GM23338 (cell line): ENCODE data around the gene RPEL1. TPM values are rescaled to one million over a fixed set of nuclear protein-coding genes. Genes with fewer than 3 reads are reported as not detected.

ENCODE experiments used
- ATAC-seq: fragments of 200-7000 bp; cut with Tn5 transposase; 3 replicates; pipeline ENCODE4 v1.9.1; 2020
- DNase-seq: peaks from one replicate; pipeline ENCODE4 v3.0.0-alpha.2; 2015; ENCODE audit warnings: low spot score
- H2AFZ ChIP-seq: fragments of 200-600 bp; sonication (generic); 2 replicates; pipeline ENCODE4 v1.8.0; 2016; ENCODE audit warnings: antibody characterized with exemption, mild to moderate bottlenecking, moderate library complexity
- H3F3A ChIP-seq: fragments of 200-600 bp; sonication (generic); replicated peaks from 2 replicates; pipeline ENCODE4 v1.8.0; 2017; ENCODE audit warnings: antibody characterized with exemption, mixed run types, low read depth
- H3K27ac ChIP-seq: fragments of 200-600 bp; sonication (generic); 2 replicates; pipeline ENCODE4 v1.6.1; 2016; ENCODE audit warnings: low read depth
- H3K27me3 ChIP-seq: fragments of 200-600 bp; sonication (generic); 2 replicates; pipeline ENCODE4 v1.8.0; 2016; ENCODE audit warnings: mild to moderate bottlenecking, mixed run types, moderate library complexity; ENCODE audit not compliant: insufficient read depth
- H3K36me3 ChIP-seq: fragments of 200-600 bp; sonication (generic); 2 replicates; pipeline ENCODE4 v1.8.0; 2016; ENCODE audit warnings: mild to moderate bottlenecking; ENCODE audit not compliant: insufficient read depth
- H3K4me1 ChIP-seq: fragments of 200-600 bp; sonication (generic); 2 replicates; pipeline ENCODE4 v1.8.0; 2016; ENCODE audit warnings: mild to moderate bottlenecking, moderate library complexity; ENCODE audit not compliant: insufficient read depth
- H3K4me2 ChIP-seq: fragments of 200-600 bp; sonication (generic); 2 replicates; pipeline ENCODE4 v1.7.1; 2017; ENCODE audit warnings: mixed run types
- H3K4me3 ChIP-seq: fragments of 200-600 bp; sonication (generic); 2 replicates; pipeline ENCODE4 v1.6.1; 2016; ENCODE audit warnings: mixed run types
- H3K79me2 ChIP-seq: fragments of 200-600 bp; sonication (generic); replicated peaks from 2 replicates; pipeline ENCODE4 v1.8.0; 2017; ENCODE audit warnings: mild to moderate bottlenecking; ENCODE audit not compliant: insufficient read depth
- H3K9me2 ChIP-seq: fragments of 200-600 bp; sonication (generic); 2 replicates; pipeline ENCODE4 v1.8.0; 2017; ENCODE audit not compliant: insufficient read depth
- H4K20me1 ChIP-seq: fragments of 200-600 bp; sonication (generic); replicated peaks from 2 replicates; pipeline ENCODE4 v1.8.0; 2017; ENCODE audit warnings: mild to moderate bottlenecking; ENCODE audit not compliant: insufficient read depth
- H3K27ac Mint-ChIP-seq: 2 replicates; pipeline ENCODE4 v1.8.0; 2020; ENCODE audit warnings: inconsistent platforms, mild to moderate bottlenecking, moderate library complexity, mixed read lengths
- H3K27me3 Mint-ChIP-seq: 3 replicates; pipeline ENCODE4 v1.8.0; 2022; ENCODE audit warnings: low read depth, mild to moderate bottlenecking, moderate library complexity, mixed read lengths, inconsistent platforms; ENCODE audit not compliant: insufficient read depth, poor library complexity
- H3K36me3 Mint-ChIP-seq: 3 replicates; pipeline ENCODE4 v1.8.0; 2021; ENCODE audit warnings: low read depth, mild to moderate bottlenecking, inconsistent platforms, moderate library complexity, mixed read lengths
- H3K4me1 Mint-ChIP-seq: 3 replicates; pipeline ENCODE4 v1.8.0; 2020; ENCODE audit warnings: mild to moderate bottlenecking, inconsistent platforms, mixed read lengths
- H3K4me3 Mint-ChIP-seq: 3 replicates; pipeline ENCODE4 v1.8.0; 2021; ENCODE audit warnings: moderate library complexity, mild to moderate bottlenecking, inconsistent platforms, mixed read lengths
- H3K9me3 Mint-ChIP-seq: 3 replicates; pipeline ENCODE4 v1.8.0; 2020; ENCODE audit warnings: moderate library complexity, mild to moderate bottlenecking, inconsistent platforms, mixed read lengths
- CREB1 ChIP-seq: fragments of 250-450 bp; sonication (Bioruptor Pico); IDR thresholded peaks from 2 replicates; pipeline ENCODE4 v1.5.0; 2020; ENCODE audit warnings: low read depth, mild to moderate bottlenecking, moderate library complexity
- EZH2 ChIP-seq: fragments of 200-600 bp; sonication (generic); IDR thresholded peaks from one replicate; pipeline ENCODE4 v1.8.0; 2017; ENCODE audit warnings: antibody characterized with exemption, mild to moderate bottlenecking, low read depth; ENCODE audit not compliant: unreplicated experiment
- EZH2phosphoT487 ChIP-seq: fragments of 200-600 bp; sonication (generic); IDR thresholded peaks from one replicate; pipeline ENCODE4 v1.8.1; 2018; ENCODE audit warnings: antibody characterized with exemption; ENCODE audit not compliant: unreplicated experiment
- JUNB ChIP-seq: IDR thresholded peaks from one replicate; pipeline ENCODE4 v1.6.1; 2016; ENCODE audit warnings: antibody characterized with exemption; ENCODE audit not compliant: unreplicated experiment
- NANOG ChIP-seq: IDR thresholded peaks from 2 replicates; pipeline ENCODE4 v1.6.1; 2016; ENCODE audit warnings: antibody characterized with exemption, borderline replicate concordance
- POLR2AphosphoS5 ChIP-seq: IDR thresholded peaks from 2 replicates; pipeline ENCODE4 v1.6.1; 2016; ENCODE audit warnings: antibody characterized with exemption, low read depth
- STAT1 ChIP-seq: IDR thresholded peaks from one replicate; pipeline ENCODE4 v1.6.1; 2016; ENCODE audit warnings: antibody characterized with exemption; ENCODE audit not compliant: unreplicated experiment
- ZNF114 ChIP-seq: fragments of 250-450 bp; sonication (Bioruptor Pico); IDR thresholded peaks from 2 replicates; pipeline ENCODE4 v1.5.0; 2020; ENCODE audit warnings: mild to moderate bottlenecking, moderate library complexity
- ZNF331 ChIP-seq: fragments of 250-450 bp; sonication (Bioruptor Pico); IDR thresholded peaks from 2 replicates; pipeline ENCODE4 v1.5.0; 2020; ENCODE audit warnings: low read depth, mild to moderate bottlenecking, moderate library complexity
- polyA plus RNA-seq: library from polyadenylated mRNA; unstranded; fragments of >200 nt; fragmentation: Nextera tagmentation; extraction: Ambion mirVana; gene quantifications from 2 replicates; pipeline ENCODE4 v1.2.1, GENCODE V29; 2016
- total RNA-seq: library from RNA; depleted of rRNA; stranded (reverse); fragments of >200 nt; shearing (Covaris generic); gene quantifications from 2 replicates; pipeline ENCODE4 v1.2.3, GENCODE V29; 2014
- TF ChIP-seq, protein P1 (sequence below): IDR thresholded peaks from 2 replicates; pipeline ENCODE4 v1.6.1; 2016; ENCODE audit warnings: antibody characterized with exemption
- TF ChIP-seq, protein P2 (sequence below): IDR thresholded peaks from one replicate; pipeline ENCODE4 v1.6.1; 2018; ENCODE audit warnings: antibody characterized with exemption; ENCODE audit not compliant: unreplicated experiment
- TF ChIP-seq, protein P3 (sequence below), 2 experiments: fragments of 200-600 bp in 1 of 2; sonication (generic) in 1 of 2; conservative IDR thresholded peaks; 2 replicates each; pipeline versions ENCODE4 v1.5.1 to v1.6.1; 2016 to 2017; ENCODE audit warnings: antibody characterized with exemption in 2 of 2, low read depth in 2 of 2, mild to moderate bottlenecking in 2 of 2, moderate library complexity in 1 of 2

Gene RPEL1
- total and polyA plus RNA-seq, 2 experiments from 2014 or later, result not detected

DNA sequence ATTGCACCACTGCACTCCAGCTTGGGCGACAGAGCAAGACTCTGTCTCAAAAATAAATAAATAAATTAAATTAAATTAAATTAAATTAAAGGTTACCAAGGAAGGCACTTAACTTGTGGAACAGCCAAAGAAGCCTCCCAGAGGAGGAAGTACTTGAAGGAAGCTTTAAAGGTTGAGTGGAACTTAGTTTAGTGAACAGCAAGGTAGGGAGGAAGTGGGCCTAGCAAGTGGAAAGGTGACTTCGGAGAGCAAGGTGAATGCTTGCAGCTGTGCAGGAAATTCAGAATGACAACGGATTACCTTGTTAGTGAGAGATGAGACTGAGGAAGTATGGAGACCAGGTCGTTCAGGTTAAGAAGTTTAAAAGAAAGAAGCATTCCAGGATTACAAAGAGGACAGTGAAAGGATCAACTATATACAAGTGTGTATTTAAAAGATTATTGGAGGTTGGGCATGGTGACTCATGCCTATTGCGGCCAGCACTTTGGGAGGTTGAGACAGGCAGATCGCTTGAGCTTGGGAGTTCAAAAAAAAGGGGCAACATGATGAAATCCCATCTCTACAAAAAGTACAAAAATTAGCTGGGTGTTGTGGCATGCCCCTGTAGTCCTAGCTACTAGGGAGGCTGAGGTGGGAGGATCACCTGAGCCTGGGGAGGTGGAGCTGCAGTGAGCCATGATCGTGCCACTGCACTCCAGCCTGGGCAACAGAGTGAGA lies 12.8 kb upstream of the RPEL1 start:
- Histone ChIP-seq H3K27me3 (no peaks in the 10 kb centered on the region), H3K4me3 (no peak overlapping the region), H3K4me2 (no peak overlapping the region), H4K20me1 (no peaks in the 10 kb centered on the region), H3K4me1 (peaks cover 6% of the 10 kb centered on the region), H3K27ac (peak overlapping the region; percentile 89), H3F3A (peaks cover 5% of the 10 kb centered on the region; the same call in 1 of the 2 replicates), H2AFZ (no peak overlapping the region), H3K79me2 (no peaks in the 10 kb centered on the region), H3K36me3 (no peaks in the 10 kb centered on the region), H3K9me2 (no peaks in the 10 kb centered on the region)
- Mint-ChIP-seq H3K9me3 (no peaks in the 10 kb centered on the region; the same call in 2 of the 3 replicates), H3K27ac (peak overlapping the region; percentile 47), H3K27me3 (peaks cover 9% of the 10 kb centered on the region), H3K4me3 (no peak overlapping the region), H3K4me1 (peaks cover 20% of the 10 kb centered on the region), H3K36me3 (no peaks in the 10 kb centered on the region)
- DNase-seq (peak; percentile 40), ATAC-seq (no peak)
- TF ChIP-seq, protein P1, sequence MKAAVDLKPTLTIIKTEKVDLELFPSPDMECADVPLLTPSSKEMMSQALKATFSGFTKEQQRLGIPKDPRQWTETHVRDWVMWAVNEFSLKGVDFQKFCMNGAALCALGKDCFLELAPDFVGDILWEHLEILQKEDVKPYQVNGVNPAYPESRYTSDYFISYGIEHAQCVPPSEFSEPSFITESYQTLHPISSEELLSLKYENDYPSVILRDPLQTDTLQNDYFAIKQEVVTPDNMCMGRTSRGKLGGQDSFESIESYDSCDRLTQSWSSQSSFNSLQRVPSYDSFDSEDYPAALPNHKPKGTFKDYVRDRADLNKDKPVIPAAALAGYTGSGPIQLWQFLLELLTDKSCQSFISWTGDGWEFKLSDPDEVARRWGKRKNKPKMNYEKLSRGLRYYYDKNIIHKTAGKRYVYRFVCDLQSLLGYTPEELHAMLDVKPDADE, result no peak
- TF ChIP-seq ZNF114 (CRISPR knock-in tag) (no peak), ZNF331 (no peak), EZH2 (no peak), EZH2phosphoT487 (no peak), POLR2AphosphoS5 (no peak), CREB1 (CRISPR knock-in tag) (no peak), NANOG (no peak), JUNB (no peak), STAT1 (no peak)
- TF ChIP-seq, protein P2, sequence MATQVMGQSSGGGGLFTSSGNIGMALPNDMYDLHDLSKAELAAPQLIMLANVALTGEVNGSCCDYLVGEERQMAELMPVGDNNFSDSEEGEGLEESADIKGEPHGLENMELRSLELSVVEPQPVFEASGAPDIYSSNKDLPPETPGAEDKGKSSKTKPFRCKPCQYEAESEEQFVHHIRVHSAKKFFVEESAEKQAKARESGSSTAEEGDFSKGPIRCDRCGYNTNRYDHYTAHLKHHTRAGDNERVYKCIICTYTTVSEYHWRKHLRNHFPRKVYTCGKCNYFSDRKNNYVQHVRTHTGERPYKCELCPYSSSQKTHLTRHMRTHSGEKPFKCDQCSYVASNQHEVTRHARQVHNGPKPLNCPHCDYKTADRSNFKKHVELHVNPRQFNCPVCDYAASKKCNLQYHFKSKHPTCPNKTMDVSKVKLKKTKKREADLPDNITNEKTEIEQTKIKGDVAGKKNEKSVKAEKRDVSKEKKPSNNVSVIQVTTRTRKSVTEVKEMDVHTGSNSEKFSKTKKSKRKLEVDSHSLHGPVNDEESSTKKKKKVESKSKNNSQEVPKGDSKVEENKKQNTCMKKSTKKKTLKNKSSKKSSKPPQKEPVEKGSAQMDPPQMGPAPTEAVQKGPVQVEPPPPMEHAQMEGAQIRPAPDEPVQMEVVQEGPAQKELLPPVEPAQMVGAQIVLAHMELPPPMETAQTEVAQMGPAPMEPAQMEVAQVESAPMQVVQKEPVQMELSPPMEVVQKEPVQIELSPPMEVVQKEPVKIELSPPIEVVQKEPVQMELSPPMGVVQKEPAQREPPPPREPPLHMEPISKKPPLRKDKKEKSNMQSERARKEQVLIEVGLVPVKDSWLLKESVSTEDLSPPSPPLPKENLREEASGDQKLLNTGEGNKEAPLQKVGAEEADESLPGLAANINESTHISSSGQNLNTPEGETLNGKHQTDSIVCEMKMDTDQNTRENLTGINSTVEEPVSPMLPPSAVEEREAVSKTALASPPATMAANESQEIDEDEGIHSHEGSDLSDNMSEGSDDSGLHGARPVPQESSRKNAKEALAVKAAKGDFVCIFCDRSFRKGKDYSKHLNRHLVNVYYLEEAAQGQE, result no peak
- TF ChIP-seq, protein P3, sequence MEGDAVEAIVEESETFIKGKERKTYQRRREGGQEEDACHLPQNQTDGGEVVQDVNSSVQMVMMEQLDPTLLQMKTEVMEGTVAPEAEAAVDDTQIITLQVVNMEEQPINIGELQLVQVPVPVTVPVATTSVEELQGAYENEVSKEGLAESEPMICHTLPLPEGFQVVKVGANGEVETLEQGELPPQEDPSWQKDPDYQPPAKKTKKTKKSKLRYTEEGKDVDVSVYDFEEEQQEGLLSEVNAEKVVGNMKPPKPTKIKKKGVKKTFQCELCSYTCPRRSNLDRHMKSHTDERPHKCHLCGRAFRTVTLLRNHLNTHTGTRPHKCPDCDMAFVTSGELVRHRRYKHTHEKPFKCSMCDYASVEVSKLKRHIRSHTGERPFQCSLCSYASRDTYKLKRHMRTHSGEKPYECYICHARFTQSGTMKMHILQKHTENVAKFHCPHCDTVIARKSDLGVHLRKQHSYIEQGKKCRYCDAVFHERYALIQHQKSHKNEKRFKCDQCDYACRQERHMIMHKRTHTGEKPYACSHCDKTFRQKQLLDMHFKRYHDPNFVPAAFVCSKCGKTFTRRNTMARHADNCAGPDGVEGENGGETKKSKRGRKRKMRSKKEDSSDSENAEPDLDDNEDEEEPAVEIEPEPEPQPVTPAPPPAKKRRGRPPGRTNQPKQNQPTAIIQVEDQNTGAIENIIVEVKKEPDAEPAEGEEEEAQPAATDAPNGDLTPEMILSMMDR (conservative IDR thresholded peaks at IDR 0.05; ENCODE audit: low read depth in 2 of 2), result no peak
